ENCODE results near the gene CRK. TPM values are rescaled to one million over a fixed set of nuclear protein-coding genes. Genes with fewer than 3 reads are reported as not detected.

CRK gene
- total and polyA plus RNA-seq, 2 donors (not counting 1 experiment from before 2014, with no cell fraction given), result 120 to 138 TPM

DNA sequence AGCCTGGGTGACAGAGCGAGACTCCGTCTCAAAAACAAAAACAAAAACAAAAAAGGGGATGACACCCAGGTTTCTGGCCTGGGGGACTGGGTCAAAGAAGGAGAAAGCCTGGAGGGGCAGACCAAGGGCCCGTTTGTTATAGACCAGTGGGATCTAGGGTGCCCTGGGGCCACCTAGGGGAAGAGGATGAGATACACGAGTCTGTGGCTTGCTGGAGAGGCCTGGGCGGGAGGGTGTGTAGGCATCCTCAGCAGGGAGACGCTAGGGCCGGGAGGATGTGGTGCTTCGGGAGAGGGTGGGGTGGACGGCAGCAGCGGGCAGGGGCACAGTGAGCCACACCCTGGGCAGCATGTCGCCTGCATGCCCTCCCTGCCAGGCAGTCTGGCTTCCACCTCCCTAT, 17.1 kb upstream of the CRK start:
- H2AFZ ChIP-seq (ENCODE audit: low read length), result no peak overlapping the region
- H3K4me1 ChIP-seq (ENCODE audit: control insufficient read depth, extremely low read depth, insufficient read depth, low read length), result no peaks in the 10 kb centered on the region
- H3K27me3 ChIP-seq (ENCODE audit: control insufficient read depth, insufficient read depth, low read length), result no peaks in the 10 kb centered on the region
- TF ChIP-seq, protein P1, sequence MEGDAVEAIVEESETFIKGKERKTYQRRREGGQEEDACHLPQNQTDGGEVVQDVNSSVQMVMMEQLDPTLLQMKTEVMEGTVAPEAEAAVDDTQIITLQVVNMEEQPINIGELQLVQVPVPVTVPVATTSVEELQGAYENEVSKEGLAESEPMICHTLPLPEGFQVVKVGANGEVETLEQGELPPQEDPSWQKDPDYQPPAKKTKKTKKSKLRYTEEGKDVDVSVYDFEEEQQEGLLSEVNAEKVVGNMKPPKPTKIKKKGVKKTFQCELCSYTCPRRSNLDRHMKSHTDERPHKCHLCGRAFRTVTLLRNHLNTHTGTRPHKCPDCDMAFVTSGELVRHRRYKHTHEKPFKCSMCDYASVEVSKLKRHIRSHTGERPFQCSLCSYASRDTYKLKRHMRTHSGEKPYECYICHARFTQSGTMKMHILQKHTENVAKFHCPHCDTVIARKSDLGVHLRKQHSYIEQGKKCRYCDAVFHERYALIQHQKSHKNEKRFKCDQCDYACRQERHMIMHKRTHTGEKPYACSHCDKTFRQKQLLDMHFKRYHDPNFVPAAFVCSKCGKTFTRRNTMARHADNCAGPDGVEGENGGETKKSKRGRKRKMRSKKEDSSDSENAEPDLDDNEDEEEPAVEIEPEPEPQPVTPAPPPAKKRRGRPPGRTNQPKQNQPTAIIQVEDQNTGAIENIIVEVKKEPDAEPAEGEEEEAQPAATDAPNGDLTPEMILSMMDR (conservative IDR thresholded peaks at IDR 0.05 in 1 of 2, IDR thresholded peaks at IDR 0.05 in 1 of 2; ENCODE audit: low read depth in 1 of 2, low read length in 2 of 2), result no peak
- no peak for TF ChIP-seq EZH2 (IDR thresholded peaks at IDR 0.05; ENCODE audit: low read length, missing control alignments)
- DNase-seq (ENCODE audit: low read depth in 2 of 2), result no peak
- H3K36me3 ChIP-seq (ENCODE audit: control insufficient read depth, insufficient read depth, low read length), result peaks cover 50% of the 10 kb centered on the region
- H4K20me1 ChIP-seq (ENCODE audit: control insufficient read depth, extremely low read depth, insufficient read depth, low read length), result no peaks in the 10 kb centered on the region
- no peak overlapping the region for H3K4me3 ChIP-seq (replicated peaks in 1 of 4; ENCODE audit: control extremely low read depth in 1 of 4, insufficient read depth in 1 of 4, low read depth in 3 of 4, low read length in 4 of 4)
- no peak overlapping the region for H3K9ac ChIP-seq (ENCODE audit: insufficient read depth, low read length)
- H3K4me2 ChIP-seq (ENCODE audit: extremely low read depth, insufficient read depth, low read length), result no peak overlapping the region
- no peak overlapping the region for H3K27ac ChIP-seq (ENCODE audit: insufficient read depth, low read length)
- H3K9me3 ChIP-seq (ENCODE audit: control insufficient read depth, insufficient read depth, low read depth, low read length), result no peaks in the 10 kb centered on the region
- no peaks in the 10 kb centered on the region for H3K79me2 ChIP-seq (ENCODE audit: control insufficient read depth, insufficient read depth, low read length)

DNA sequence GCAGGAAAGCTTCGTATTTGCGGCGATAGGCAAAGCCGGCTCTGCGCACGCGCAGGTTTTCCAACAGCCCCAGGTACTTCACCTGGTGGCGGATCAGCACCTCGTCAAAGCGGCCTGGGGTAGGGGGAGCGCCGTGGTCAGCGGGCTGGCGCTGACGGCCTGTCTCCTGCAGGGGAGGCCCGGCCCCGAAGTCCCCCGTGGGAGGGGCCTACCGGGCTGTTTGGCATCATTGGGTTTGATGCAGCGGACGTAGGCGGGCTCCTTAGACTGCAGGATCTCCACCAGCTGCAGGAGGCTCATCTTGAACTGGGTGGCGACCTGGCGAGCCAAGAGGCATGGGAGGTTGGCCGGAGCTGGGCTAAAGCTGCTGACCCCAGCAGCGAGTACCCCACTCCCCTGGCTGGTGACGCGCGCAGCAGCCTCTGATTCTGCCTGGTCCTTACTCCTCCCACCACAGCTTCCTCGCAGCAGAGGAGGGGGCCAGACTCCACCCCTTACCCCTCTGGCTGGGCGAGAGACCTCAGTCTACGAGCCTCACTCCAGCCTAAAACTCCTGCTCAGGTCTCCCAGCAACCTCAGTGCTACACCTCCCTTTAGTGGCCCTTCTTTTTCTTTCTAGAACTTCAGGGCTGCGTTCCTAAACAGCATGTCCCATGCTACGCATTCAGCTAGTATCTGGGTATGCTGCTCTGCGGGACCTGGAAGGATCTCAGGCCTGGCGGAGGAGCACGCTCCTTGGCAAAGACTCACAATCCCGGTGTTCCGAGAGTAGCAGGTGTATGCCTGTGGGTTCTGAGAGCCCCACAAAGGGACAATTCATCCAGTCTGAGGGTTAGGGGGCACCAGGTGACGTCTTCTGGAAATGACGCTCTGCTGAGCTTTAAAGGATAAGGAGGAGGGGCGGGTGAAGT, 16.1 kb upstream of the CRK start:
- no peak overlapping the region for H3K4me3 ChIP-seq (replicated peaks in 1 of 4; ENCODE audit: control extremely low read depth in 1 of 4, insufficient read depth in 1 of 4, low read depth in 3 of 4, low read length in 4 of 4)
- H3K4me1 ChIP-seq (ENCODE audit: control insufficient read depth, extremely low read depth, insufficient read depth, low read length), result no peaks in the 10 kb centered on the region
- H3K4me2 ChIP-seq (ENCODE audit: extremely low read depth, insufficient read depth, low read length), result no peak overlapping the region
- peaks cover 46% of the 10 kb centered on the region for H3K36me3 ChIP-seq (ENCODE audit: control insufficient read depth, insufficient read depth, low read length)
- no peak for TF ChIP-seq EZH2 (IDR thresholded peaks at IDR 0.05; ENCODE audit: low read length, missing control alignments)
- TF ChIP-seq, protein P1 (conservative IDR thresholded peaks at IDR 0.05 in 1 of 2, IDR thresholded peaks at IDR 0.05 in 1 of 2; ENCODE audit: low read depth in 1 of 2, low read length in 2 of 2), result no peak
- H3K9ac ChIP-seq (ENCODE audit: insufficient read depth, low read length), result no peak overlapping the region
- H3K9me3 ChIP-seq (ENCODE audit: control insufficient read depth, insufficient read depth, low read depth, low read length), result no peaks in the 10 kb centered on the region
- H4K20me1 ChIP-seq (ENCODE audit: control insufficient read depth, extremely low read depth, insufficient read depth, low read length), result no peaks in the 10 kb centered on the region
- no peak overlapping the region for H2AFZ ChIP-seq (ENCODE audit: low read length)
- no peak overlapping the region for H3K27ac ChIP-seq (ENCODE audit: insufficient read depth, low read length)
- no peaks in the 10 kb centered on the region for H3K27me3 ChIP-seq (ENCODE audit: control insufficient read depth, insufficient read depth, low read length)
- no peak for DNase-seq (ENCODE audit: low read depth in 2 of 2)
- no peaks in the 10 kb centered on the region for H3K79me2 ChIP-seq (ENCODE audit: control insufficient read depth, insufficient read depth, low read length)

DNA sequence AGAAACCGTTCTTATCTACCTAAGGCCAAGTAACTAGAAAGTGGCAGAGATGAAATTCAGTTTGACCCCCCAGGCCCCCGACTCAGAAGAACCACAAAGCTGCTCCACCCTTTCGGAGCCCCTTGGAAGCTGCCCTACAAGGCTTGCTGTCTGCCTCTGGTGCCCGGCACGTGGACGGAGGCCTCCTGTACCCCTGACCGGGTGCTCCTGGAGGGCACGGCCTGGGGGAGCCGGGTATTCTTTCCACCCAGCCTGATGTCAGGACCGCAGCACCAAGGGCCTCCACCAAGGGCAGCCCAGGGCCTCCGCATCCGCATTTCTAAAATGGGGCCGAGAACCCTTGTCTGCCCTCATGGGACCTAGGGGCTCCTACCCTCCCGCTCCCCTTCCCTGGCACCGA, 15.5 kb upstream of the CRK start:
- Histone ChIP-seq H3K9ac (ENCODE audit: insufficient read depth, low read length) (no peak overlapping the region), H3K4me1 (ENCODE audit: control insufficient read depth, extremely low read depth, insufficient read depth, low read length) (no peaks in the 10 kb centered on the region), H3K4me3 (replicated peaks in 1 of 4; ENCODE audit: control extremely low read depth in 1 of 4, insufficient read depth in 1 of 4, low read depth in 3 of 4, low read length in 4 of 4) (no peak overlapping the region), H3K4me2 (ENCODE audit: extremely low read depth, insufficient read depth, low read length) (no peak overlapping the region), H3K36me3 (ENCODE audit: control insufficient read depth, insufficient read depth, low read length) (peaks cover 48% of the 10 kb centered on the region), H3K27ac (ENCODE audit: insufficient read depth, low read length) (no peak overlapping the region), H3K9me3 (ENCODE audit: control insufficient read depth, insufficient read depth, low read depth, low read length) (no peaks in the 10 kb centered on the region), H4K20me1 (ENCODE audit: control insufficient read depth, extremely low read depth, insufficient read depth, low read length) (no peaks in the 10 kb centered on the region), H3K79me2 (ENCODE audit: control insufficient read depth, insufficient read depth, low read length) (no peaks in the 10 kb centered on the region), H2AFZ (ENCODE audit: low read length) (no peak overlapping the region), H3K27me3 (ENCODE audit: control insufficient read depth, insufficient read depth, low read length) (no peaks in the 10 kb centered on the region)
- TF ChIP-seq, protein P1 (conservative IDR thresholded peaks at IDR 0.05 in 1 of 2, IDR thresholded peaks at IDR 0.05 in 1 of 2; ENCODE audit: low read depth in 1 of 2, low read length in 2 of 2), result no peak
- no peak for TF ChIP-seq EZH2 (IDR thresholded peaks at IDR 0.05; ENCODE audit: low read length, missing control alignments)
- no peak for DNase-seq (ENCODE audit: low read depth in 2 of 2)

Measured in fibroblast of lung (primary cell).